Measurements from ENCODE around the gene AP2S1.
A peak's percentile ranks its signal among the peaks of the same experiment; 100 is the strongest.
"Not testable (repeated sequence)": the region's sequence is repeated elsewhere in the genome, so short reads cannot be mapped to it uniquely, and the experiment has no call there.

Gene AP2S1

DNA sequence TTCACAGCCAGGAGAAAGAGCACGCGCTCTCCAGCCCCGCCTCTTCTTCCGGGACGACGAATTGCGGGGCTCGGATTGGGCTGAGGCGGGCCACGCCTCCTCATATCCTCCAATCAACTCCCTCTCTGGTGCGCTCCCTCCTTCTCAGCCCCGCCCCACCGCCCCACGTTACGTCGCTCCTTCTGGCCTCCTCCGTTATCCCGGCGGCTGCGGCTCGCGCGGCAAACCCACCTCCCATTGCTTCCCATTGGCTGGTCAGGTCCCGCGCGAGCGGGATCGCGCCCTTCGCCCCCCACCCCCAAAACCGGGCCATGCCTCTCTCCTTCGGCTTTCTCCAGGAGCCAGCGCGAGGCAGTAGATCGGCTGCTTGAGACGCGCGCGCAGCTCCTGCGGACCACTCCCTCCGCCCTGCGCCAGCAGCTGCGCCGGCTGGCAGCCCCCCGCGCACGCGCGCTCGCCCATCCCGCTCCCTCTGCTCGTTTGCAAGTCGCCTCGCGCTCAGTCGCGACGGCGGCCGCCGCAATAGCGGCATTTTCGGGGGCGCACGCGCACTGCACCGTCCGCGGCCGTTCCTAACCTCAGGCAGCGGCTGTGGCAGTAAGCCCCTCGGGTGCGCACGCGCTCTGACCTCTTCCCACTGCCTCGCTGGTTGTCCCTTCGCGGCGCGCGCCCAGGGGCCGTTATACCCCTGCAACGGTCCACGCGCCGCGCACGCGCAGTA is 9.6 kb upstream of the AP2S1 start:
- DNase-seq (peak; percentile 96 to 97), ATAC-seq (peak; percentile 88)
- peak overlapping the region; percentile 89 to 92 for H3K4me3 Mint-ChIP-seq
- H3K27me3 Mint-ChIP-seq = no peaks in the 10 kb centered on the region
- H3K27ac Mint-ChIP-seq = peak overlapping the region; percentile 96 to 98
- no peaks in the 10 kb centered on the region for H3K9me3 Mint-ChIP-seq
- peaks cover 35% of the 10 kb centered on the region for H3K4me1 Mint-ChIP-seq

GRCh38 chr19:46859637-46860124 is 9.0 kb upstream of the AP2S1 start:
- peaks cover 32% of the 10 kb centered on the region for H3K4me1 Mint-ChIP-seq

GRCh38 chr19:46856062-46857022 is 5.7 kb upstream of the AP2S1 start:
- H3K27ac Mint-ChIP-seq = peak overlapping the region in 1 of 2 donors; percentile 74
- no peaks in the 10 kb centered on the region for H3K9me3 Mint-ChIP-seq
- H3K4me3 Mint-ChIP-seq = peak overlapping the region; percentile 72 to 86
- ATAC-seq = peak; percentile 78
- H3K27me3 Mint-ChIP-seq = no peaks in the 10 kb centered on the region
- DNase-seq = peak; percentile 85 to 91
- H3K4me1 Mint-ChIP-seq = peaks cover 32% of the 10 kb centered on the region

More at GRCh38 chr19:46859637-46860124, 9.0 kb upstream of the AP2S1 start:
- DNase-seq (no peak), ATAC-seq (no peak)
- Mint-ChIP-seq H3K27me3 (no peaks in the 10 kb centered on the region), H3K27ac (peak overlapping the region in 1 of 2 donors; percentile 87), H3K9me3 (no peaks in the 10 kb centered on the region), H3K4me3 (peak overlapping the region; percentile 89 to 92)

DNA sequence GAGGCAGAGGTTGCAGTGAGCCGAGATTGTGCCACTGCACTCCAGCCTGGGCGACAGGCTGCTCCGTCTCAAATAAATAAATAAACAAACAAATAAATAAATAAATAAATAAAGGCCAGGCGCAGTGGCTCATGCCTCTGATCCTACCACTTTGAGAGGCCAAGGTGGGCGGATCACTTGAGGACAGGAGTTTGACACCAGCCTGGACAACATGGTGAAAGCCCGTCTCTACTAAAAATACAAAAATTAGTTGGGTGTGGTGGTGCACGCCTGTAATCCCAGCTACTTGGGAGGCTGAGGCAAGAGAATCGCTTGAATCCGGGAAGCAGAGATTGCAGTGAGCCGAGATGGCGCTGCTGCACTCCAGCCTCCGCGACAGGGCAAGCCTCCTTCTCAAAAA is 4.1 kb upstream of the AP2S1 start:
- not testable (repeated sequence) for H3K27me3 Mint-ChIP-seq

DNA sequence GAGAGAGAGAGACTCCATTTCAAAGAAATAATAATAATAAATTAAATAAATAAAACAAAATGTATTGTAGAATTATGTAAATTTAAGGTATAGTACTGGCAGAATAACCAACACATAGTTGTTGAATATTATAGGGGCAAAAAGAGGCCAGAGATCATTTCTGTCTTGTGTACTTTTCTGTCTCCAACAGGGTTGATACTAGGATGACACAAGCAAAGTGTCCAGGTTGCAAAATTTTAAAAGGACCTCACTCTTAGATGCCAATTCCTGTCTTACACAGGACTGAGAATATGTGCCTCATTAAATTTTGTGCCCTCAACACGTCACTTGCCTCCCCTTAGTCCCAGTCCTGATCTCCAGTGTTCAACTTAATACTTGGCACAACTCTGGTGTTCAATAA is 2.2 kb upstream of the AP2S1 start:
- Mint-ChIP-seq H3K4me3 (no peak overlapping the region), H3K4me1 (peaks cover 47% of the 10 kb centered on the region), H3K9me3 (no peaks in the 10 kb centered on the region), H3K27ac (no peak overlapping the region), H3K27me3 (no peaks in the 10 kb centered on the region)
- DNase-seq = no peak
- no peak for ATAC-seq

More for the DNA sequence above, 4.1 kb upstream of the AP2S1 start:
- ATAC-seq, DNase-seq, H3K4me3 Mint-ChIP-seq, H3K9me3 Mint-ChIP-seq, H3K27ac Mint-ChIP-seq: not testable (repeated sequence)
- peaks cover 40% of the 10 kb centered on the region for H3K4me1 Mint-ChIP-seq

- Mint-ChIP-seq H3K9me3 (no peaks in the 10 kb centered on the region), H3K27ac (peak overlapping the region; percentile 43 to 92), H3K4me3 (peak overlapping the region; percentile 92 to 94), H3K27me3 (no peaks in the 10 kb centered on the region), H3K4me1 (peaks cover 29% of the 10 kb centered on the region)
- no peak for DNase-seq
- no peak for ATAC-seq
These were observed 1.0 kb downstream of the AP2S1 start for GRCh38 chr19:46849610-46850009.

- no peak for DNase-seq
- Mint-ChIP-seq H3K27ac (no peak overlapping the region), H3K27me3 (no peaks in the 10 kb centered on the region), H3K9me3 (no peaks in the 10 kb centered on the region), H3K4me1 (peaks cover 29% of the 10 kb centered on the region), H3K4me3 (no peak overlapping the region)
- ATAC-seq = no peak
These were observed 2.3 kb downstream of the AP2S1 start for GRCh38 chr19:46848389-46848788.

DNA sequence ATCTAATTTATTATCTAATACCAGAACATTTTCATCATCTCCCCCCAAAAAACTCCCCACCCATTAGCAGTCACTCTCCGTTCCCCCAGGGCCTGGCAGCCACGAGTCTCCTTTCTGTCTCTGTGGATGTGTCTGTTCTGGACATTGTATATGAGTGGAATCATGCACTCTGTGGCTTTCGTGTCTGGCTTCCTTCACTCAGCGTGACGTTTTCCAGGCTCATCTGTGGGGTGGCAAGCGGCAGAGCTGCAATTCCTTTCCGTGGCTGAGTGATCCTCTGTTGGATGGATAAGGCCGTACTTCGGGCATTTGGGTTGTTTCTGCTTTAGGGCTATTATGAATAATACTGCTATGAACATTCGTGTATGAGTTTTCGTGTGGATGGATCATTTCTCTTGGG is 3.1 kb downstream of the AP2S1 start:
- Mint-ChIP-seq H3K4me1 (peaks cover 29% of the 10 kb centered on the region), H3K9me3 (no peaks in the 10 kb centered on the region), H3K4me3 (no peak overlapping the region), H3K27me3 (no peaks in the 10 kb centered on the region), H3K27ac (peak overlapping the region in 1 of 2 donors; percentile 48)
- DNase-seq (no peak), ATAC-seq (no peak)

GRCh38 chr19:46845959-46846459 is 4.6 kb downstream of the AP2S1 start:
- H3K4me3 Mint-ChIP-seq = no peak overlapping the region
- DNase-seq = no peak
- no peak overlapping the region for H3K27ac Mint-ChIP-seq
- ATAC-seq = no peak
- H3K4me1 Mint-ChIP-seq = peaks cover 29% of the 10 kb centered on the region
- no peaks in the 10 kb centered on the region for H3K9me3 Mint-ChIP-seq
- H3K27me3 Mint-ChIP-seq = no peaks in the 10 kb centered on the region

DNA sequence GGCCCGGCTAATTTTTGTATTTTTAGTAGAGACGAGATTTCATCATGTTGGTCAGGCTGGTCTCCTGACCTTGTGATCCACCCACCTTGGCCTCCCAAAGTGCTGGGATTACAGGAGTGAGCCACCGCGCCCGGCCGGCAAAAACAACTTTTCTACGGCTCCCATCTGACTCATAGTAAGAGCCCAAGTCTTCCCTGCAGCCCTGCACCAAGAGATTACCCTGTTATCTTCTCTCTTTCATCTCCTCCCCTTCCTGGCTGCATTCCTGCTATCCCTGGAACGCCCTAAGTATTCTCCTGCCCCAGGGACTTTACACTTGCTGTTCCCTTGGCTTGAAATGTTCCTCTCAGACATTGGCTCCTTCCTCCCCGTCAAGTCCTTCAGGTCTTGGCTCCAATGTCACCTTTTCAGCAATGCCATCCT is 6.6 kb downstream of the AP2S1 start:
- H3K27ac Mint-ChIP-seq = no peak overlapping the region
- no peaks in the 10 kb centered on the region for H3K27me3 Mint-ChIP-seq
- no peak for DNase-seq
- H3K4me3 Mint-ChIP-seq = no peak overlapping the region
- H3K9me3 Mint-ChIP-seq = no peaks in the 10 kb centered on the region
- H3K4me1 Mint-ChIP-seq = peaks cover 10% of the 10 kb centered on the region
- no peak for ATAC-seq

DNA sequence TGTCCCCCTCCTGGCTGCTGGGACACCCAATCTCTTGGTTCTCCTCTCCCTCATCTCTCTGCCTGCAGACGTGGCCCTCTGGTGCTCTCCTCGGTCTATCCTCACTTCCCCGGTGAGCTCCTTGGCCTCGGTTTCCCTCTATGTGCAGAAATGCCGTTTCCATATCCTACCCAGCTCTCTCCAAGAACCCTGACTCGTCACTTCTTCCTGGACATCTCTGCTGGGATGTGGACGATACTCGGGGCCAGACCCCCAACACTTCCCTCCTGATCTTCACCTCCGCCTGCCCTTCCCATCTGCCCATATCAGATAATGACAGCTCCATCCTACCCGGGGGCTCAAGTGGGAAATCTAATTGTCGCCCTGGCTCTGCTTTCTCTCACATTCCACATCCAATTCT is 7.9 kb downstream of the AP2S1 start:
- ATAC-seq (no peak), DNase-seq (no peak)
- Mint-ChIP-seq H3K4me3 (no peak overlapping the region), H3K9me3 (no peaks in the 10 kb centered on the region), H3K4me1 (peaks cover 6% of the 10 kb centered on the region), H3K27me3 (no peaks in the 10 kb centered on the region), H3K27ac (no peak overlapping the region)

- ATAC-seq (no peak), DNase-seq (no peak)
- Mint-ChIP-seq H3K4me1 (no peaks in the 10 kb centered on the region), H3K9me3 (no peaks in the 10 kb centered on the region), H3K4me3 (no peak overlapping the region), H3K27ac (peak overlapping the region in 1 of 2 donors; percentile 43), H3K27me3 (no peaks in the 10 kb centered on the region)
These were observed 9.1 kb downstream of the AP2S1 start for GRCh38 chr19:46841458-46842083.

DNA sequence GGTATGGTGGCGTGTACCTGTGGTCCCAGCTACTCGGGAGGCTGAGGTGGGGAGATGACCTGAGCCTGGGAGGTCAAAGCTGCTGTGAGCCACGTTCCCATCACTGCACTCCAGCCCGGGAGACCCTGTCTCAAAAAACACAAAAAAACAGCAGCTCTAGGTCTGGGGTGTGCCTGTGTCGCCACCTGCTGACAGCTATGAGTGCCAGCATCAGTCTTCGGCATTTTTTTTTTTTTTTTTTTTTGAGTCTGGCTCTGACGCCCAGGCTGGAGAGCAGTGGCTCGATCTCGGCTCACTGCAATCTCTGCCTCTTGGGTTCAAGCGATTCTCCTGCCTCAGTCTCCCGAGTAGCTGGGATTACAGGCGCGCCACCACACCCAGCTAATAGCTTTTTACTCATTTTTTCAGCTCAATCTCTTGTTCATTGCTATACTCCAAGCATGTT is 10.1 kb downstream of the AP2S1 start:
- no peak overlapping the region for H3K4me3 Mint-ChIP-seq
- no peak overlapping the region for H3K27ac Mint-ChIP-seq
- no peaks in the 10 kb centered on the region for H3K9me3 Mint-ChIP-seq
- DNase-seq (peak; percentile 49 to 54), ATAC-seq (peak; percentile 82)
- H3K4me1 Mint-ChIP-seq = no peaks in the 10 kb centered on the region
- no peaks in the 10 kb centered on the region for H3K27me3 Mint-ChIP-seq

DNA sequence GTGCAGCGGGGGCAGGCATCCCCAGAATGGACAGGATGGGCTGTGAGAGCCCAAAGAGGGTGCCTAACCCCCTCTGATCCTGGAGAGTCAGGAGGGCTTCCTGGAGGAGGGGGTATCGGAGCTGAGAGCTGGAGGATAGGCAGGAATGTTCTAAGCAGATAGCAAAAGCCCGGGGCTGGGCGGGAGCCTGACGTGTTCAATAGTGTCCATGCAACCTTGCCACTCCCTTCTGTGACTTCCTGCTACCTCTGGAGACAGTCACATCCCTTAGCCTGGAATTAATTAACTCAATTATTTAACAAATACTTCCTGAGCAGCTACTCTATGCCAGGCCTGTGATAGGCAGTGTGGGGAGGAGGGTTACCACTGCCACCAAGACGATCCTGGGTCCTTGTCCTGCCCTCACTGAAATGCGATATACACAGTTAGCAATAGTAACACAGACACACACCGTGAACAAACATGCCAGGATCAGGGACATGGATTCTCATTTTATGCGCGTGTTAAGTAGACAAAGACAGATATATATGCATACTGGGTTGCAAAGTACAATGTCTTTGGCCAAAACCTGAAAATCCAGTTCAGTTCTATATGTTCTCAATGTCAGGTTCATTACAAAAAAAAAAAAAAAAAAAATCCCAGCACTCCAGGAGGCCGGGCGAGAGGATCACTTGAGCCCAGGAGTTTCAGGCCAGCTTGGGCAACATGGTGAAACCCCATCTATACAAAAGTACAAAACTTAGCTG is 10.7 kb downstream of the AP2S1 start:
- Mint-ChIP-seq H3K27ac (no peak overlapping the region), H3K9me3 (no peaks in the 10 kb centered on the region), H3K27me3 (no peaks in the 10 kb centered on the region), H3K4me3 (no peak overlapping the region), H3K4me1 (no peaks in the 10 kb centered on the region)
- no peak for DNase-seq
- ATAC-seq = peak; percentile 25

DNA sequence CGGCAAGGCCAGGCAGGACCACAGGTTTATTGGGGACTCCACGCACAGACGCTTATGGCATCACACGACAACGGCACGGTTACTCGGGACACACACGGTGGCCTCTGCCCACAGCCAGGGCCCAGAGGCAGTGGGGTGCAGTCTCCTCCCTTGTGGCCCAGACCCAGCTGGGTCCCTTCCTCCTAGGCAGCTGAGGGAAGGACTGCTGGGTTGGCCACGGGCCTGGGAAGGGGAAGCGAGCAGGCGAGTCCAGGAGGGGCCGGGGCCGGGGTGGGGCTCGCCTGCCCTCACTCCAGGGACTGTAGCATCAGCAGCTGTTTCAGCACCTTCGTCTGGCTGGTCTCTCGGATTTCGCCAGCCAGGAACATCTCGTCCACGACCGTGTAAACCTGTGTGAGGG is 12.5 kb downstream of the AP2S1 start:
- H3K4me1 Mint-ChIP-seq = no peaks in the 10 kb centered on the region
- ATAC-seq (no peak), DNase-seq (no peak)
- no peaks in the 10 kb centered on the region for H3K9me3 Mint-ChIP-seq
- no peaks in the 10 kb centered on the region for H3K27me3 Mint-ChIP-seq
- no peak overlapping the region for H3K4me3 Mint-ChIP-seq
- H3K27ac Mint-ChIP-seq = no peak overlapping the region

Measured in stimulated activated naive CD8-positive, alpha-beta T cell treated with anti-CD3 and anti-CD28 coated beads, Interleukin-15, amount 100 ng/mL, for 72 hours (primary cell).